ENCODE data around the gene CEP85L. TPM values are rescaled to one million over a fixed set of nuclear protein-coding genes. Genes with fewer than 3 reads are reported as not detected.

The CEP85L gene
- total RNA-seq, 4 donors from 2014 or later = 15.6 to 22.8 (median 21.9) TPM

- intact Hi-C loops (cut with DNase I; ENCODE audit: low total_unique reads) = no loop called here
- in situ Hi-C loops (cut with MboI; ENCODE audit: low sequenced_read_pairs in 4 of 4) = loop anchor here in 2 of 4 donors (10.0 to 25.0 kb wide), 2 partner anchors 160 to 343 kb away; no protein-coding TSS in a partner anchor
- ATAC-seq = no peak
These were observed 23.7 kb downstream of the CEP85L start for GRCh38 chr6:118627724-118628123.

GRCh38 chr6:118625833-118626232, 25.6 kb downstream of the CEP85L start:
- Histone ChIP-seq H3K27ac (no peak overlapping the region), H3K9me3 (no peaks in the 10 kb centered on the region), H3K4me3 (no peak overlapping the region), H3K4me1 (peaks cover 49 to 59% of the 10 kb centered on the region in 2 donors), H3K27me3 (no peaks in the 10 kb centered on the region), H3K36me3 (no peaks in the 10 kb centered on the region)
- in situ Hi-C loops (cut with MboI; ENCODE audit: low sequenced_read_pairs in 4 of 4) = loop anchor here in 2 of 4 donors (10.0 to 25.0 kb wide), 2 partner anchors 161 to 341 kb away; no protein-coding TSS in a partner anchor
- intact Hi-C loops (cut with DNase I; ENCODE audit: low total_unique reads) = no loop called here
- no peak for ATAC-seq
- no peak for DNase-seq
- TF ChIP-seq POLR2A (IDR thresholded peaks at IDR 0.05) = no peak
- no peak for TF ChIP-seq CTCF (IDR thresholded peaks at IDR 0.05 in 4 of 5, conservative IDR thresholded peaks at IDR 0.05 in 1 of 5)

More at GRCh38 chr6:118627724-118628123, 23.7 kb downstream of the CEP85L start:
- H3K27me3 ChIP-seq = no peaks in the 10 kb centered on the region
- no peak overlapping the region for H3K4me3 ChIP-seq
- peaks cover 0 to 10% of the 10 kb centered on the region in 2 donors for H3K36me3 ChIP-seq
- no peak for DNase-seq
- no peak overlapping the region for H3K27ac ChIP-seq
- H3K9me3 ChIP-seq = no peaks in the 10 kb centered on the region
- no peak for TF ChIP-seq POLR2A (IDR thresholded peaks at IDR 0.05)
- TF ChIP-seq CTCF (IDR thresholded peaks at IDR 0.05 in 4 of 5, conservative IDR thresholded peaks at IDR 0.05 in 1 of 5) = no peak
- peaks cover 40 to 43% of the 10 kb centered on the region in 2 donors for H3K4me1 ChIP-seq

- no peak for ATAC-seq
These were observed 29.5 kb downstream of the CEP85L start for GRCh38 chr6:118621799-118622470.

GRCh38 chr6:118620202-118620601, 31.2 kb downstream of the CEP85L start:
- in situ Hi-C loops (cut with MboI; ENCODE audit: low sequenced_read_pairs in 4 of 4) = loop anchor here in 3 of 4 donors (5.0 to 25.0 kb wide), 4 partner anchors 335 to 658 kb away; no protein-coding TSS in a partner anchor

More at GRCh38 chr6:118621799-118622470, 29.5 kb downstream of the CEP85L start:
- H3K4me1 ChIP-seq = peaks cover 61 to 72% of the 10 kb centered on the region in 2 donors
- in situ Hi-C loops (cut with MboI; ENCODE audit: low sequenced_read_pairs in 4 of 4) (loop anchor here in 3 of 4 donors (5.0 to 25.0 kb wide), 4 partner anchors 337 to 660 kb away; no protein-coding TSS in a partner anchor), intact Hi-C loops (cut with DNase I; ENCODE audit: low total_unique reads) (no loop called here)
- H3K27ac ChIP-seq = peak overlapping the region in 3 of 4 donors; percentile 6 to 53 (median 11)
- no peak overlapping the region for H3K4me3 ChIP-seq
- no peaks in the 10 kb centered on the region for H3K36me3 ChIP-seq
- no peak for TF ChIP-seq CTCF (IDR thresholded peaks at IDR 0.05 in 4 of 5, conservative IDR thresholded peaks at IDR 0.05 in 1 of 5)
- no peak for TF ChIP-seq POLR2A (IDR thresholded peaks at IDR 0.05)
- no peaks in the 10 kb centered on the region for H3K9me3 ChIP-seq
- no peaks in the 10 kb centered on the region for H3K27me3 ChIP-seq
- DNase-seq = no peak

More at GRCh38 chr6:118620202-118620601, 31.2 kb downstream of the CEP85L start:
- Histone ChIP-seq H3K36me3 (no peaks in the 10 kb centered on the region), H3K27me3 (no peaks in the 10 kb centered on the region), H3K27ac (peak overlapping the region in 1 of 4 donors; percentile 14), H3K4me1 (peaks cover 66 to 74% of the 10 kb centered on the region in 2 donors), H3K9me3 (no peaks in the 10 kb centered on the region), H3K4me3 (no peak overlapping the region)
- no peak for ATAC-seq
- no peak for DNase-seq
- intact Hi-C loops (cut with DNase I; ENCODE audit: low total_unique reads) = no loop called here
- no peak for TF ChIP-seq POLR2A (IDR thresholded peaks at IDR 0.05)
- no peak for TF ChIP-seq CTCF (IDR thresholded peaks at IDR 0.05 in 4 of 5, conservative IDR thresholded peaks at IDR 0.05 in 1 of 5)

Measured in gastrocnemius medialis (tissue), 4 donors.